Heart left ventricle (tissue), 16 donors: ENCODE data around the gene ATAT1. TPM values are rescaled to one million over a fixed set of nuclear protein-coding genes. Genes with fewer than 3 reads are reported as not detected.

ENCODE experiments used
- ATAC-seq, 4 donors: fragments of 200-7000 bp; cut with Tn5 transposase; one replicate each; pipeline ENCODE4 v1.9.1; 2020 to 2022; ENCODE audit warnings: moderate library complexity in 4 of 4, mild to moderate bottlenecking in 3 of 4, moderate number of reproducible peaks in 1 of 4
- DNase-seq, 5 donors: peaks; one replicate each; pipeline ENCODE4 v3.0.0-alpha.2; 2020
- H3K27ac ChIP-seq, 12 donors: fragments of 200-600 bp; sonication (generic) in 4 of 12; one replicate each; pipeline versions ENCODE4 v1.5.0 to v1.8.0; 2016 to 2022; ENCODE audit warnings: mild to moderate bottlenecking in 2 of 12
- H3K27me3 ChIP-seq, 9 donors: fragments of 200-600 bp; sonication (generic) in 2 of 9; one replicate each; pipeline versions ENCODE4 v1.5.1 to v1.8.0; 2016 to 2022; ENCODE audit warnings: mild to moderate bottlenecking in 3 of 9
- H3K36me3 ChIP-seq, 9 donors: fragments of 200-600 bp; sonication (generic) in 2 of 9; one replicate each; pipeline versions ENCODE4 v1.5.0 to v1.8.0; 2018 to 2022; ENCODE audit warnings: mild to moderate bottlenecking in 2 of 9
- H3K4me1 ChIP-seq, 12 donors: fragments of 200-600 bp; sonication (generic) in 4 of 12; one replicate each; pipeline versions ENCODE4 v1.5.0 to v1.8.0; 2016 to 2022; ENCODE audit warnings: mild to moderate bottlenecking in 3 of 12
- H3K4me3 ChIP-seq, 12 donors: fragments of 200-600 bp; sonication (generic) in 4 of 12; one replicate each; pipeline versions ENCODE4 v1.5.0 to v1.8.0; 2017 to 2022; ENCODE audit warnings: mild to moderate bottlenecking in 9 of 12, moderate library complexity in 4 of 12
- H3K9me3 ChIP-seq, 12 donors: fragments of 200-600 bp; sonication (generic) in 4 of 12; one replicate each; pipeline versions ENCODE4 v1.5.0 to v1.8.0; 2016 to 2022; ENCODE audit warnings: mild to moderate bottlenecking in 1 of 12
- POLR2A ChIP-seq, 2 donors: fragments of 450-650 bp; IDR thresholded peaks; one replicate each; pipeline ENCODE4 v1.6.1; 2017; ENCODE audit warnings: antibody characterized with exemption in 2 of 2, mild to moderate bottlenecking in 2 of 2, moderate library complexity in 2 of 2
- WGBS, 4 donors: extraction: QIAGEN DNeasy Blood & Tissue Kit in 2 of 4; methylation state at CpG; one replicate each; pipeline versions ENCODE4 v1.1.5 to v1.1.7; 2013 to 2018; 5-methylcytosine and 5-hydroxymethylcytosine counted together
- intact Hi-C, 10 donors: fragments of 100-400 bp; cut with DNase I; formaldehyde crosslinking; loops; one replicate each; pipeline versions ENCODE4 v1.11.1 to v1.14.2; 2022
- polyA plus RNA-seq, 2 donors: library from polyadenylated mRNA; stranded (reverse); fragments of 200-250 nt; gene quantifications; one replicate each; pipeline ENCODE4 v1.2.3, GENCODE V29; 2013
- total RNA-seq, 9 donors: library from RNA; depleted of rRNA in 2 of 9; stranded (reverse); fragments of >200 nt in 2 of 9; fragmentation: NEBNext Ultra II Directional in 3 of 9; extraction: Animal tissue kit (Norgen Biotek cat#: 25700) in 3 of 9; gene quantifications; one replicate each; pipeline versions ENCODE4 v1.1.0 to v1.2.4, GENCODE V29; 2016 to 2023
- TF ChIP-seq, protein P1 (sequence below), 12 donors: fragments of 200-600 bp; sonication (generic) in 4 of 12; IDR thresholded peaks; one replicate each; pipeline versions ENCODE4 v1.5.0 to v1.8.0; 2018 to 2022; ENCODE audit warnings: antibody characterized with exemption in 12 of 12, mild to moderate bottlenecking in 5 of 12
- donor health status: ischemic (EF 13 %, LVEDD 7.1; RV severe dilation, severe dysfunction).
- donor health status: healthy with polysubstance abuse.
- donor health status: DM: no; HTN: yes; CAD: no.
- donor health status: DM: no; HTN: no; CAD: no.
- donor health status: ischemic (EF 25% LVEDD 6.9; RV normal size, moderate dysfunction).
- donor health status: ischemic (EF 25% LVEDD 5.7; RV mildly dilated, moderate dysfunction).
- donor health status: healthy.
- donor health status: DM: yes; HTN: yes; CAD: no.
- donor health status: ischemic (EF 35%, LVEDD 5.7; RV mildly dilated, moderate dysfunction).
- donor health status: nonischemic (EF 11% LVEDD 7.7; RV severe dilation, severe dysfunction).
- donor health status: DM: yes; HTN: yes; CAD: no.
- donor health status: PGD.
- donor health status: ischemic (EF 29% LVEDD 5.4; RV normal size, mild dysfunction).
- donor health status: nonischemic (EF 23%, LVEDD 6.1; RV moderate dilation, normal function).

ATAT1 gene
- total and polyA plus RNA-seq, 11 donors = 1.1 to 7.0 (median 3.3) TPM

DNA sequence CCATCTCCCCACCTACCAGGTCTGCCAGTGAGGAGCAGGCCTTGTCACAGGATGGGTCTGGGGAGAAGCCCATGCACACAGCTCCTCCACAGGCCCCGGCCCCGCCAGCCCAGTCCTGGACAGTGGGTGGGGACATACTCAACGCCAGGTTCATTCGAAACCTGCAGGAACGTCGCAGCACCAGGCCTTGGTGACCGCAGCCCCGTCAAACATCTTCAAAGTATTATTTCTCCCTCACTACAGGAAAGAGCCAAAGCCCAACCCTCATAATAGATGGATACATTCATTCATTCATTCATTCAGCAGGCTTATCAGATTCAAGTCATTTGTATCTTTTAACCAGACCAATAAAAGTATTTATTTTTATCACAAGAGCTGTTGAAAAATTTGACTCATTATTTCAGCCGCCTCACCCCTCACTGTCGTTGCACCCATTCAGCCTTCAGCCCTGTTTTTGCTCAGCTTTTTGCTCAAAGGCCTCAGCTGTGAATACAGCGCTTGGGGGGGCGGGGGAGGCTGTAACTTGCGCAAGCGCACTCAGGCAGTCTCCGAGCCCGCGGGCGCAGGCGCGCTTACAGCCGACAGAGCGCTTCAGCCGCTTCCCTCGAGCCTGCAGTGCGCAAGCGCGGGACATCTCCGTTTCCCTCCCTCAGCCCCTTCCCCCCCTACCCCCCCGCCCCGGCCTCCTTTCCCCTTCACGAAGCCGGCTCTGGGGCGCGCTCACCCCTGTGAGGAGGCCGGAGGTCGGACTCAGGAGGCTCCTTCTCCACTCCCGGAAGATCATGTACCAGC lies 20.0 kb downstream of the ATAT1 start, which contains the start of gene C6orf136:
TSS of gene C6orf136 (plus strand) at position 684 of the 792 bp plus-strand sequence. CDS start at position 783, 99 bp downstream.
- DNase-seq (peak; percentile 91 to 97 (median 95)), ATAC-seq (peak; percentile 89 to 95 (median 90))
- 7 to 16% (median 13%) methylated on average over 22 to 37 of the region's 37 CpGs for WGBS, 4 donors
- TF ChIP-seq, protein P1, sequence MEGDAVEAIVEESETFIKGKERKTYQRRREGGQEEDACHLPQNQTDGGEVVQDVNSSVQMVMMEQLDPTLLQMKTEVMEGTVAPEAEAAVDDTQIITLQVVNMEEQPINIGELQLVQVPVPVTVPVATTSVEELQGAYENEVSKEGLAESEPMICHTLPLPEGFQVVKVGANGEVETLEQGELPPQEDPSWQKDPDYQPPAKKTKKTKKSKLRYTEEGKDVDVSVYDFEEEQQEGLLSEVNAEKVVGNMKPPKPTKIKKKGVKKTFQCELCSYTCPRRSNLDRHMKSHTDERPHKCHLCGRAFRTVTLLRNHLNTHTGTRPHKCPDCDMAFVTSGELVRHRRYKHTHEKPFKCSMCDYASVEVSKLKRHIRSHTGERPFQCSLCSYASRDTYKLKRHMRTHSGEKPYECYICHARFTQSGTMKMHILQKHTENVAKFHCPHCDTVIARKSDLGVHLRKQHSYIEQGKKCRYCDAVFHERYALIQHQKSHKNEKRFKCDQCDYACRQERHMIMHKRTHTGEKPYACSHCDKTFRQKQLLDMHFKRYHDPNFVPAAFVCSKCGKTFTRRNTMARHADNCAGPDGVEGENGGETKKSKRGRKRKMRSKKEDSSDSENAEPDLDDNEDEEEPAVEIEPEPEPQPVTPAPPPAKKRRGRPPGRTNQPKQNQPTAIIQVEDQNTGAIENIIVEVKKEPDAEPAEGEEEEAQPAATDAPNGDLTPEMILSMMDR (IDR thresholded peaks at IDR 0.05) = no peak
- TF ChIP-seq POLR2A (IDR thresholded peaks at IDR 0.05) = peak in 1 of 2 donors; percentile 20
- intact Hi-C loops = no loop called here
- Histone ChIP-seq H3K4me1 (peaks cover 0 to 33% (median 13%) of the 10 kb centered on the region in 12 donors), H3K36me3 (peaks cover 0 to 56% (median 29%) of the 10 kb centered on the region in 9 donors), H3K27ac (peak within 1 kb of the TSS; percentile 90 to 99 (median 96)), H3K9me3 (no peaks in the 10 kb centered on the region), H3K4me3 (peak within 1 kb of the TSS; percentile 69 to 100 (median 90)), H3K27me3 (no peaks in the 10 kb centered on the region)

DNA sequence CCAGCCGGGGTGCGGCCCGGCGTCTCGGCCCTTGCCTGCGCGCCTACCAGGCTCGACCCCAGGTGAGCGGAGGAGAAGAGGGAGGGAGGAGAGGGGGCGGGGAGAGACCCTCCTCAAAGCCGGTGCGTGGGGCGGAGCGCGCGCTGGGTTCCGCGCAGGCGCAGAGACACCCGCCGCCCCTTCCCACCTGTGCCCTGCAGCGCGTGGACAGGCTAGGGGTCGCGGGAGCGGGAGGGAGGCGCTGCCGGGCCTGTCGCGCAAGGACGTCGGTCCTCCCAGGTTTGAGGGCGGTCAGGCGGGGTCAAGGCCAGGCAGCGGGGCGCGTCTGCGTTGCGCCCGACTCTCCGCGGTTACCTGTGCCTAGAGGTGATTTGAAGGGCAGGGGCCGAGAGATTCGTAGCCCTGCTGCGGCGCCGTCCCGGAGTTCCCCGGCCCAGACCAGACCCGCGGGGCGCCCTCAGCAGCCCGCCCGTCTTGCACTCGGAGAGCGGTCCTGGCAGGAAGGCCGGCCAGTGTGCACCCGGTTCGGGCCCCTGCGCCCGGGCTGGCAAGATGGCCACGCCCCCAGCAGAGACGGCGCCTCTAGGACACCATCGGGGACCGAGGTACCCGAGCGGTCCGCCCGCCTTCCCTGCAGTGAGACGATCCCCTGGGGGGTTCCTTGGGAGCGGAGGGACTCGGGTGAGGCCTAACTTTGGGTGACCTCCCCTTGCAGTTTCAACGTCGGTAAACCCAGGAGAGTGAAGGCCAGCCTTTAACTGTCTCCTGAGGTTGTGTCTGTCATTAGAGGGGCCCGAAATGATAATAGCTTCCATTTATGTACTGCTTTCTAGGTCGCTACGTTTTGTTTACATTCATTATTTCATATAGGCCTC lies 20.8 kb downstream of the ATAT1 start:
- ATAC-seq (peak; percentile 68 to 88 (median 84)), DNase-seq (peak; percentile 69 to 87 (median 81))
- intact Hi-C loops = no loop called here
- TF ChIP-seq POLR2A (IDR thresholded peaks at IDR 0.05) = peak in 1 of 2 donors; percentile 48
- TF ChIP-seq, protein P1 (IDR thresholded peaks at IDR 0.05) = no peak
- Histone ChIP-seq H3K27ac (peak overlapping the region; percentile 90 to 99 (median 96)), H3K4me1 (peaks cover 0 to 33% (median 13%) of the 10 kb centered on the region in 12 donors), H3K27me3 (no peaks in the 10 kb centered on the region), H3K36me3 (peaks cover 0 to 56% (median 35%) of the 10 kb centered on the region in 9 donors), H3K9me3 (no peaks in the 10 kb centered on the region), H3K4me3 (peak overlapping the region; percentile 69 to 100 (median 90))
- WGBS, 4 donors = 0 to 2% (median 1%) methylated on average over 14 to 78 of the region's 78 CpGs

DNA sequence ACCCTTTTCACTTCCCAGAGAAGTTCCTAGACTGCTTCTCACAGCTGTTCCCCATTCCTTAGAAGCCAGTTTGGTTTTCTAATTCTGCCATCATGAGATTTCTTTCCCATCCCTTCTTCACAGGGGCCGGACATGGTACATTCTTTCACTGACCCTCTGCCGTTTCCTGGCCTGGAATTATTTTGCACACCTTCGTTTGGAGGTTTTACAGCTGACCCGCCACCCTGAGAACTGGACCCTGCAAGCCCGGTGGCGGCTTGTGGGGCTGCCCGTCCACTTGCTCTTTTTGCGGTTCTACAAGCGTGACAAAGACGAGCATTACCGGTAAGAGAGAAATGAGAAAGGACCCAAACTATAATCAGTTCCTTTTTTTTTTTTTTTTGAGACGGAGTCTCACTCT lies 24.5 kb downstream of the ATAT1 start:
- TF ChIP-seq POLR2A (IDR thresholded peaks at IDR 0.05) = no peak
- TF ChIP-seq, protein P1 (IDR thresholded peaks at IDR 0.05) = no peak
- peaks cover 8 to 69% (median 61%) of the 10 kb centered on the region in 9 donors for H3K36me3 ChIP-seq
- H3K4me1 ChIP-seq = peaks cover 0 to 25% (median 10%) of the 10 kb centered on the region in 12 donors
- H3K4me3 ChIP-seq = no peak overlapping the region
- no peaks in the 10 kb centered on the region for H3K9me3 ChIP-seq
- no peak for ATAC-seq
- WGBS, 4 donors = 86 to 92% (median 88%) methylated on average over 12 of the region's 12 CpGs
- H3K27me3 ChIP-seq = no peaks in the 10 kb centered on the region
- no peak overlapping the region for H3K27ac ChIP-seq
- DNase-seq = no peak
- intact Hi-C loops = no loop called here
